HFF-Myc (cell line): ENCODE measurements around the gene PTGR3.

ENCODE experiments used
- DNase-seq: peaks from one replicate; pipeline ENCODE4 v3.0.0-alpha.2; 2011; ENCODE audit warnings: low read depth; ENCODE audit errors: extremely low read depth
- H3K4me3 ChIP-seq: replicated peaks from 2 replicates; pipeline ENCODE4 v1.5.1; 2011; ENCODE audit warnings: low read depth, mild to moderate bottlenecking, control low read depth, low read length
- TF ChIP-seq, protein P1 (sequence below): IDR thresholded peaks from 2 replicates; pipeline ENCODE4 v1.5.1; 2012; ENCODE audit warnings: mild to moderate bottlenecking, low read depth, low read length, control low read depth; ENCODE audit errors: missing control alignments

The PTGR3 gene

DNA sequence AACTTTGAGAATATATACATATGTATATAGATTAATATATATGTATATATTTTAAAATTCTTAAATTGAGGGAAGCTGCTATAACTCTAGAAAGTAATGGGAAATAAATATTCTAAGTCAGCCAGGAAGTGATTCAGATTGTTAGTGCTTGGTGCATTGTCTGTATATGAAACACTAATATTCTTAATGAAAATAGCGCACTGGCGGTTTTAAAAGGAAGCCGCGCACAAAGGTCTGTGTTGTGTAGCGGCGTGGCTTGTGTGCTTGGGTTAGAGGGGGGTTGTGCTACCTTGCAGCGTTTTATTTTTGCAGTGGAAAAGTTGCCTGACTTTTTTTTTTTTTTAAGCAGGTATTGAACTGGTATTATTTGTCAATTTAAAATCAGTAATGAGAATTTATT is 13.0 kb upstream of the PTGR3 start:
- TF ChIP-seq, protein P1, sequence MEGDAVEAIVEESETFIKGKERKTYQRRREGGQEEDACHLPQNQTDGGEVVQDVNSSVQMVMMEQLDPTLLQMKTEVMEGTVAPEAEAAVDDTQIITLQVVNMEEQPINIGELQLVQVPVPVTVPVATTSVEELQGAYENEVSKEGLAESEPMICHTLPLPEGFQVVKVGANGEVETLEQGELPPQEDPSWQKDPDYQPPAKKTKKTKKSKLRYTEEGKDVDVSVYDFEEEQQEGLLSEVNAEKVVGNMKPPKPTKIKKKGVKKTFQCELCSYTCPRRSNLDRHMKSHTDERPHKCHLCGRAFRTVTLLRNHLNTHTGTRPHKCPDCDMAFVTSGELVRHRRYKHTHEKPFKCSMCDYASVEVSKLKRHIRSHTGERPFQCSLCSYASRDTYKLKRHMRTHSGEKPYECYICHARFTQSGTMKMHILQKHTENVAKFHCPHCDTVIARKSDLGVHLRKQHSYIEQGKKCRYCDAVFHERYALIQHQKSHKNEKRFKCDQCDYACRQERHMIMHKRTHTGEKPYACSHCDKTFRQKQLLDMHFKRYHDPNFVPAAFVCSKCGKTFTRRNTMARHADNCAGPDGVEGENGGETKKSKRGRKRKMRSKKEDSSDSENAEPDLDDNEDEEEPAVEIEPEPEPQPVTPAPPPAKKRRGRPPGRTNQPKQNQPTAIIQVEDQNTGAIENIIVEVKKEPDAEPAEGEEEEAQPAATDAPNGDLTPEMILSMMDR, result no peak
- no peak overlapping the region for H3K4me3 ChIP-seq
- no peak for DNase-seq

DNA sequence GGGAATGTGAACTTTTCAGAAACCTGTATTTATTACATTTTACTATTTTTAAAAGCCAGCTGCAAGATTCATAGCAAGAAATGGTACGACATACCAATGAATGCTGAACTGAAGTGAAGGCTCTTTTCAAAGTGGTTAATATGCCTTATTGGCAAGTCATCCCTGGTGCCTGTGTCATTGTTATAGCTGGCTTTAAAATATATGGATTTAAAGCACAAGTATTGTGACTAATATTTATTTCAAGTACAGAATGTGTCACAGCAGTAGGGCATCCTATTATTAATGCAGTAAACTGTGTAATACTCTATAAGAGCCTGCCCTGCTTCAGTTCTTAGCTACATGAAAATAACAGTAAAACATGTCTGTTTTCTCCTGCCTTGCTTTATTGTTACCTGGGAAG is 12.5 kb upstream of the PTGR3 start:
- no peak for DNase-seq
- TF ChIP-seq, protein P1, result no peak
- H3K4me3 ChIP-seq, result peak overlapping the region; percentile 15; the same call in 1 of the 2 replicates

DNA sequence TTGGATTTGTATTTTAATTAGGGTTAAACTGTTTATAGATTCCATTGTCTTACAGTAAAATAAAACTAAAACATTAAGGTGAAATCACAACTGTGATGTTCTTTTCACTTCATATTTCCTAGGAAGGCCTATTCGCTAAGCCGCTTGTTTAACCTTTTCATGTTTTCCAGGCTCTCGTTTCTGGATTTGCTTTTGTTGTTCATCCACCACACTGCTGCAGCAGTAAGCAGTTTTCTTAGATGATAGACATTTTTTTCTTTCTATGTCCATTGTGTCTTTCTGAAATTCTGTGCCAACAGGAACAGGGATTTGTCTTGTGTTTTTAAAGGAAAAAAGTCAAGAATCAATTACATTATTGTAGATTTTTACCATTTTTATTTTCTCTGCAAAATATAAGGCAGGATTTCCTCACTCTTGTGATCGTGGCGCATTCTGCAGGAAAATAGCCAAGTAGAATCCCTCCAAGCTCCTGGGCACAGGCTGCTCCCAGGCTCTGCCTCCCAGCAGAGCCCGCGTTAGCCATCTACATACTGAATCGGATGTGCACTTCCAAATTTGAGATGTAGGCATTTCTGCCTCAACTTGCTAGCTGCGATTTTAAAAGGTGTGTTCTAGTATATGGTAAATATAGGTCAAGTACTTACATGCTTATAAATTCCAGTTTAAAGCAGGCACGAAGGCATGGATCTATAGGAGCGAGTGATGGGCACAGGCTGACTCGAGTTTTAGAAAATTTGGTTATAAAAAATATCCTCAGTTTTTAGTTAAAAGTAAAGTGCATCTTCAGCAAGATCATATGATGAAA is 11.8 kb upstream of the PTGR3 start:
- TF ChIP-seq, protein P1, result no peak
- H3K4me3 ChIP-seq, result peak overlapping the region; percentile 15
- no peak for DNase-seq

DNA sequence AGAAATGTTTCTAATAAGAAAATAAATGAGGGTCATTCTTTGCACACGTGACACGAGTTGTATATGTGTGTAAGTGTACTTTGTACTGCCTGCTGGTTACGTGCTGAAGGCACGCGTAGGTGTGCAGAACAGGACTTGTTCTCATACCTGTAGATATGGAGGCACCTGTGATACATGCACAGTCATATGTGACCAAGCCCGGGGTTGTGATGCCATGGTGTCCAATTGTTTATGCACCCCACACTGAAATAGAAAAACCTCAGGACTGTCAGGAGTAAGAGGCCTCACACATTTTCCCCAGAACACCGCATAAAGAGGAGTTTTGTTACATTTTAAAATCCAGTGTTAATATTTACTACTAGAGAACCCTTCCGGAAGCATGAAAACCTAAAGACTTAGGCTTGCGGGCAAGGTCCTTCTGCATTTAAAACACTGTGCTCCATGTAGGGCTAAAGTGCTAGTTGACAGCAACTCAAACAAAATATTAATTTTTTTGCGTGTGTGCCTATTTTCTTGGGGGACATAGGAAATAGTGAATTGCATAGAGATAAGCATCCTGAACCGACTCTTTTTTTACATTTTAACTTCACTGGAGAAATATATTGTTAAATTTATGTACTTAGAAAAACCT is 10.9 kb upstream of the PTGR3 start:
- no peak for DNase-seq
- H3K4me3 ChIP-seq, result peak overlapping the region; percentile 15
- TF ChIP-seq, protein P1, result no peak

DNA sequence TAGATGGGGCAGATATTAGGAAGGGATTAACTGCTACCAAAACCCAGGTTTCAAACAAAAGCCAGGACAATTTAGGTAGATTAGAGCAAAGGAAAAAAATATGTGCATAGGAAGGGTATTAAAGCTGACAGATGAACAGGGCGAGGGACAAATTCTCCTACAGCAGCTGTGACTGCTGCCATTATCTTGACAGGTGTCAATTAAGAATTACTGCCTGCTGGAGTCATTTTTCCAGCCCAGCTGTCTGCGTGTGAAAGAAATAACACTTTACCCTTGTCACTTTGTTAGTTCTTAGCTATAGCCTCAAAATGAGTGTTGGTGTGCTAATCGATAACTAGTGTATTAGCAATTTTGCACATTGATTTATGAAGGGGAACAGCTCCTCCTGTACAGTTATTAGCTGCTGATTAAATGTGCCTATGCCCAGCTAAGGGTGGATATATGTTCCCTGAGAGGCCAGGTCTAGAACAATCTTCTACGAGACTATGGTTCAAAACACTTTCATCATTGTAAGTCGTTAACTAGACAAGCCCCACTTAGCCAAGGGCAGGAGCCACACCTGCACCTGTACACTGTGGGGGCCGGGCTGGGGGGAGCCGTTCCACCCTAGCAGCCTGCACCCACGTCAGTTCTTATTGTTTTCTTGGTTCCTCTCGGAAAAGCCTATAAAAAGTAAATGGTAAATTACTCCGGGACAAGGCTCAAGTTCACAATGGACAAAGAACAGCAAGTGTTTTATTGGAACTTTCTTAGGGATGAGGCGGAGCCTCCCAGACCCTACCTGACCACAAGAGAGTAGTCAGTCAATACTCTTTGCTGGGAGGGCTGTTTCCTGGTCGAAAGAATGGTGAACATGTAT is 9.4 kb upstream of the PTGR3 start:
- peak overlapping the region; percentile 81 for H3K4me3 ChIP-seq
- TF ChIP-seq, protein P1, result no peak
- no peak for DNase-seq

DNA sequence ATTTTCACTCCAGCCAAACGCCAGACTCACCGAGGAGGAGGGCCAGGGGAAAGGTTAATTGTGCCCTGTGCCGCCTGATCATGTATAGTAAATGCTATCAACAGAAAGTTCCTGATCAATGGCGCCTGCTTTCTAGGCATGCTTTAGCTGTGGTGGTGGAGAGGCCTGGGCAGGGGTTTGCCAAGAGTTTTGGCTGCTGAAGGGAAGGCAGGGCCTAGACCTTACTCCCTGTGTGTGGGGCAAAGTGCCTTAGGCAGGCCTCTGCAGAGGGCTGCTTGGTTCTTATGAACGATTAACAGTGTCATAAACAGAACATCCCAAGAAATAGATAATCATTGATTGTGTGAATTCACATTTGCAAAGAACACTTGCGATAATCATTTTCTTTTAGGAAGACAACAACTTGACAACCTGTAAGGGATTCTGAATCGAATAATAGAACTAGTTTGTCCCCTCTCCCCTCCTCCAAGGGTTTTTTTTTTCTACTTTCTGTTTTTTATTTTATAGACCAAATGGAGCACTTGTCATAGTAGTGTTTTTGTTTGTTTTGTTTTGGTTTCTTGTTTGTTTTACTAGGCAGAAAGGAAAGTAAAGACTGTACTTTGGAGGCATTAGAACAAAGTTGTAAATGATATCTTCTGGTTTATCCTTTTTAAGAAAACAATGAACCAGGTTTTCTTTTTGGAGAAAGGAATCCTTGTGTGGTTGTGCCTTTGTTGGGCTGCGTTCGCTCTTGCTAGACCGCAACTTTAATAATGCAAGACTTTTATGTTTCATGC is 8.2 kb upstream of the PTGR3 start:
- H3K4me3 ChIP-seq, result peak overlapping the region; percentile 81
- DNase-seq, result no peak
- TF ChIP-seq, protein P1, result no peak
